Esophagus muscularis mucosa (tissue), 4 donors: ENCODE measurements around the gene PRAME.

Experiments used
- CTCF ChIP-seq, 3 experiments: fragments of 200-600 bp in 2 of 3; fragments of 450-650 bp in 1 of 3; sonication (generic) in 2 of 3; IDR thresholded peaks; one replicate each; pipeline ENCODE4 v1.5.1; 2017 to 2019; ENCODE audit warnings: antibody characterized with exemption in 3 of 3, mild to moderate bottlenecking in 2 of 3, moderate library complexity in 1 of 3
- EP300 ChIP-seq: sonication (generic); formaldehyde crosslinking; IDR thresholded peaks from one replicate; pipeline ENCODE4 v1.6.1; 2017; ENCODE audit warnings: antibody characterized with exemption
- POLR2A ChIP-seq: fragments of 450-650 bp; IDR thresholded peaks from one replicate; pipeline ENCODE4 v1.6.1; 2017; ENCODE audit warnings: antibody characterized with exemption, moderate library complexity, mild to moderate bottlenecking, low read depth

- TF ChIP-seq CTCF (IDR thresholded peaks at IDR 0.05) = no peak
- no peak for TF ChIP-seq EP300
- no peak for TF ChIP-seq POLR2A
These were observed 29.6 kb upstream of the PRAME start for GRCh38 chr22:22588485-22589164.
